GM23248 (cell line): Measurements from ENCODE around the gene HMG20B.

Experiments
- EZH2 ChIP-seq: fragments of 200-600 bp; sonication (generic); IDR thresholded peaks from 2 replicates; pipeline ENCODE4 v1.6.1; 2018; ENCODE audit warnings: antibody characterized with exemption, mild to moderate bottlenecking; ENCODE audit not compliant: insufficient read depth, poor library complexity, severe bottlenecking
- EZH2phosphoT487 ChIP-seq: fragments of 200-600 bp; sonication (generic); IDR thresholded peaks from 2 replicates; pipeline ENCODE4 v1.6.1; 2018; ENCODE audit warnings: antibody characterized with exemption, moderate library complexity, mild to moderate bottlenecking, low read depth; ENCODE audit not compliant: insufficient read depth

DNA sequence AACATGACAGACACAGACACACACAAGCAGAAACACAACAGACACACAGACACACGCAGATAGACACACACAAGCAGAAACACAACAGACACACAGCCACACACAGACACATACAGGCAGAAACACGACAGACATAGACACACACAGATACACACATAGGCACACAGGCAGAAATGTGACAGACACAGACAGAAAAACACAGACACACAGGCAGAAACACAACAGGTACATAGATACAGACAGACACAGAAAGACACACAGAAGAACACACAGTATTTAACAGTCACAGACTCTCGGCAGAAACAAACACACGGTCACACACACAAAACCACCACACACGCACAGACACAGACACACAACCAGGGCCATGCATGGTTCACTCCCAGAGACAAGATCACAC, 33.0 kb downstream of the HMG20B start:
- TF ChIP-seq EZH2: no peak
- TF ChIP-seq EZH2phosphoT487: no peak
